HL-60 (cell line): ENCODE data around the gene ALDH3B1.

Experiments
- CTCF ChIP-seq: IDR thresholded peaks from one replicate; pipeline ENCODE4 v1.5.1; 2011; ENCODE audit warnings: low read length, control low read depth, inconsistent platforms; ENCODE audit not compliant: insufficient read depth
- GABPA ChIP-seq: IDR thresholded peaks from 2 replicates; pipeline ENCODE4 v1.6.1; 2012; ENCODE audit warnings: low read depth
- POLR2AphosphoS5 ChIP-seq: IDR thresholded peaks from 2 replicates; pipeline ENCODE4 v1.6.1; 2012; ENCODE audit warnings: low read depth
- SPI1 ChIP-seq: IDR thresholded peaks from 2 replicates; pipeline ENCODE4 v1.6.1; 2012; ENCODE audit warnings: low read depth, mild to moderate bottlenecking, borderline replicate concordance
- TF ChIP-seq, protein P1 (sequence below): IDR thresholded peaks from 2 replicates; pipeline ENCODE4 v1.6.1; 2012; ENCODE audit warnings: low read depth; ENCODE audit not compliant: insufficient replicate concordance

DNA sequence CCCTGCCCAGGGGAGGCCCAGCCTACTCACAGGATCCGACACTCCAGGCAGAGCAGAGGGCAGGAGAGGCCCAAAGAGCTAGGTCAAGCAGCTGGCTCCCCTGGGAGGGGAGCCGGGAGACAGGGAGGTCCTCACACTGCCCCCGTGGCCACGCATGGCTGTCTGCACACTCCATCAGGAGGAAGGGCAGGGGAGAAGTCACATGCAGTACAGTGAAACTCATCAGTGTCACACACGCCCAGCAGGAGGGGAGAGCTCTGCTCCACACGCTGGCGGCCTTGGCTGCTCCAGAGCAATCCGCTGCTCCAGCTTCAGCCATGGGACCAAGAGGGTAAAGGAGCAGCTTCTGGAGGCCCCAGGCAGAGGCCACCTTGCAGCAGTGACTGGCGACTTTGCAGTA is 43.0 kb downstream of the ALDH3B1 start:
- TF ChIP-seq CTCF: no peak
- TF ChIP-seq, protein P1, sequence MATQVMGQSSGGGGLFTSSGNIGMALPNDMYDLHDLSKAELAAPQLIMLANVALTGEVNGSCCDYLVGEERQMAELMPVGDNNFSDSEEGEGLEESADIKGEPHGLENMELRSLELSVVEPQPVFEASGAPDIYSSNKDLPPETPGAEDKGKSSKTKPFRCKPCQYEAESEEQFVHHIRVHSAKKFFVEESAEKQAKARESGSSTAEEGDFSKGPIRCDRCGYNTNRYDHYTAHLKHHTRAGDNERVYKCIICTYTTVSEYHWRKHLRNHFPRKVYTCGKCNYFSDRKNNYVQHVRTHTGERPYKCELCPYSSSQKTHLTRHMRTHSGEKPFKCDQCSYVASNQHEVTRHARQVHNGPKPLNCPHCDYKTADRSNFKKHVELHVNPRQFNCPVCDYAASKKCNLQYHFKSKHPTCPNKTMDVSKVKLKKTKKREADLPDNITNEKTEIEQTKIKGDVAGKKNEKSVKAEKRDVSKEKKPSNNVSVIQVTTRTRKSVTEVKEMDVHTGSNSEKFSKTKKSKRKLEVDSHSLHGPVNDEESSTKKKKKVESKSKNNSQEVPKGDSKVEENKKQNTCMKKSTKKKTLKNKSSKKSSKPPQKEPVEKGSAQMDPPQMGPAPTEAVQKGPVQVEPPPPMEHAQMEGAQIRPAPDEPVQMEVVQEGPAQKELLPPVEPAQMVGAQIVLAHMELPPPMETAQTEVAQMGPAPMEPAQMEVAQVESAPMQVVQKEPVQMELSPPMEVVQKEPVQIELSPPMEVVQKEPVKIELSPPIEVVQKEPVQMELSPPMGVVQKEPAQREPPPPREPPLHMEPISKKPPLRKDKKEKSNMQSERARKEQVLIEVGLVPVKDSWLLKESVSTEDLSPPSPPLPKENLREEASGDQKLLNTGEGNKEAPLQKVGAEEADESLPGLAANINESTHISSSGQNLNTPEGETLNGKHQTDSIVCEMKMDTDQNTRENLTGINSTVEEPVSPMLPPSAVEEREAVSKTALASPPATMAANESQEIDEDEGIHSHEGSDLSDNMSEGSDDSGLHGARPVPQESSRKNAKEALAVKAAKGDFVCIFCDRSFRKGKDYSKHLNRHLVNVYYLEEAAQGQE: no peak
- TF ChIP-seq POLR2AphosphoS5: peak; percentile 58; the same call in 1 of the 2 replicates
- TF ChIP-seq SPI1: no peak
- no peak for TF ChIP-seq GABPA
